ENCODE results near the gene CLNK.
"Not testable (repeated sequence)": the region's sequence is repeated elsewhere in the genome, so short reads cannot be mapped to it uniquely, and the experiment has no call there.

The CLNK gene

DNA sequence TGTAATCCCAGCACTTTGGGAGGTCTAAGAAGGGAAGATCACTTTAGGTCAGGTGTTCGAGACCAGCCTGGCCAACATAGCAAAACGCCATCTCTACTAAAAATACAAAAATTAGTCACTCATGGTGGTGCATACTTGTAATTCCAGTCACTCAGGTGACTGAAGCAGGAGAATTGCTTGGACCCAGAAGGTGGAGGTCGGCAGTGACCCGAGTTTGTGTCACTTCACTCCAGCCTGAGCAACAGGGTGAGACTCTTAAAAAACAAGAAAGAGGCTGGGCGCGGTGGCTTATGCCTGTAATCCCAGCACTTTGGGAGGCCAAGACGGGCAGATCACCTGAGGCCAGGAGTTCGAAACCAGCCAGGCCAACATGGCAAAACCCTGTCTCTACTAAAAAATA, 69.6 kb downstream of the CLNK start:
- in situ Hi-C loops (cut with MboI; ENCODE audit: low sequenced_read_pairs), result not testable (repeated sequence)

DNA sequence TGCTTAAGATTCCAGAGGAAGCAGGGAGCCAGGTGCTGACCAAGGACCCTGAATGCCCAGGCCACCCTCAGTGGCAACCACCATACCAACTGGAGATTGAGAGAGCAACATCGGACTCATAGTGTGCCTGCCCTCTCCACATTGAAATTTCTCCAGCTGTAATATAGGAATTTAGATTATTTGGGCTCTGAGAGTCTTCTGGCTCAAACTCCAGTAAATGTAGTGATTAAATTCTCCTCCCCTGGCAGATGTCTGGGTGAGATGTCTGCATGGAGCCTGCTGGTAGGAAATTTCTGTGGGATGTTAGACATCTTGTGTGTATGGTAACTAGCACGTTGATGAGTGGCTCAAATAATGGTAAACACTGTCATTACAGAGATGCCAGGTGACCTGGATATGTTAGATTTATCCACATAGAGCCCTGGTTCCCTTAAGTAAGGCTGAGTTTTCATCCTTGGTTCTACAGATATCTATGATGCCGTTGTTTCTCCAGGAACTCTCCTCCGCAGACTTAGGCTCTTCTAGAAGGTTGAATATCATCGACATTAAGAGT, 70.6 kb downstream of the CLNK start:
- in situ Hi-C loops (cut with MboI; ENCODE audit: low sequenced_read_pairs), result no loop called here

DNA sequence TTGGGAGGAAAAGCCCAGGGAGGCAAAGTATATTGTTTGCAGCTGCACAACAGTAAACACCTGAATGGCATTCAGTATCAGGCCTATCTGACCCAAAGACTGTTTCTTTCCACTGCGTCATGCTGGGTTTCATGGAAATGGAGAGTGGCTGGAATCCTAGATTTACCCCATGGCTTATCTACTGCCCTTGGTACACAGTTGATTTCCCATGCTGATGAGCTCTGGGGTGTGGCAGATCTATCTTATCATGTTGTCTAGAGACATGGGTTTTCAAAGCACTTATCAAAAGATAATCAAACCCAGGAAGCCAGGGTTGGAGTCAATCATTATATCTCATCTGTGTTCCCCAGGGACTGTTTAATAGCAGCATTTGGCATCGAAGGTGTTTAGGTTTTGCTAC, 72.1 kb downstream of the CLNK start:
- in situ Hi-C loops (cut with MboI; ENCODE audit: low sequenced_read_pairs), result no loop called here

DNA sequence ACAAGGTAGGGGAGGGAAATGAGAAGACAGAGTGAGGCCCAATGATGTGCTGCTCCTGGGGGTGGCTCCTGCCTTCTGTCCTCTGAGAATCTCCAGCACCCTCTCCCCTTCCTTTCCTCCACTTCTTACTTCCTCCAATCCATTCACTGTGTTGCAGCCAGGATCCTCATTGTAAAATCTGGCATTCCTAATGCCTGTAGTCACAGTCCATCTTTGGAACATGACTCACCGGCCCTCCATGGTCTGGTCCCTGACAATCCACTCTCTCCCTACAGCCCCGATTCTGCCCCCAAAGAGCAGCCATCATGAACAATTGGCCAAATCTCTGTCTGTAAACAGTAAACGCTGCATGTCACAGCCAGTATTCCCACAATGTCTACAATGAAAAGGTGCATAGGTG, 72.9 kb downstream of the CLNK start:
- in situ Hi-C loops (cut with MboI; ENCODE audit: low sequenced_read_pairs), result no loop called here

DNA sequence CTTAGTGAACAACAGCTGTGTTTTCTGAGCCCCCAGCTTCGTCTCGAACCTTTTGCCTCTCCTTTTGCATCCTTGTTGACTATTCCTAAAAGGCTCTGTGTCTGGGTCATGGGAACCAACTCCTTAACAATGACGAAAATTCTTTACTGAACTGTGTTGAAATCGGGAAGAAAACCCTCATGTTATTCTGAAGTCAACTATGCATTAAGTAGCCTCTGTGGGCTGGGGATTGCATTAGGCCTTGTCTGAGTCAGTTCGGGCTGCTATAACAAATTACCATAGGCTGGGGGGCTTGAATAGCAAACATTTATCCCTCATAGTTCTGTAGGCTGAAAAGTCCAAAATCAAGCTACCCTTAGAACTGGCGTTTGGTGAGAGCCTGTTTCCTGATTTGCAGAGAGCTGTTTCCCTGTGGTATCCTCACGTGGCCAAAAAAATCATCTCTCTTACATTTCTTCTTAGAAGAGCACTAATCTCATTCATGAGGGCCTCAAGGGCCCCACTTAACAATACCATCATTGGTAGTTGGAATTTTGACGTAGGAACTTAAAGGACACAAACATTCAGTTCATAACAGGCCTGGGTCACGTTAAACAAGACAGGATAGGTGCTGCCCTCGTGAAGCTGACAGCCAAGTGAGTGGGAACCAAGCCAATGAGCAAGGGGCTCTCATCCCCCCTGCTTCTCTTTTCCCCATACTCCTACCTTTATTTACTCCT, 75.9 kb downstream of the CLNK start:
- in situ Hi-C loops (cut with MboI; ENCODE audit: low sequenced_read_pairs), result no loop called here

DNA sequence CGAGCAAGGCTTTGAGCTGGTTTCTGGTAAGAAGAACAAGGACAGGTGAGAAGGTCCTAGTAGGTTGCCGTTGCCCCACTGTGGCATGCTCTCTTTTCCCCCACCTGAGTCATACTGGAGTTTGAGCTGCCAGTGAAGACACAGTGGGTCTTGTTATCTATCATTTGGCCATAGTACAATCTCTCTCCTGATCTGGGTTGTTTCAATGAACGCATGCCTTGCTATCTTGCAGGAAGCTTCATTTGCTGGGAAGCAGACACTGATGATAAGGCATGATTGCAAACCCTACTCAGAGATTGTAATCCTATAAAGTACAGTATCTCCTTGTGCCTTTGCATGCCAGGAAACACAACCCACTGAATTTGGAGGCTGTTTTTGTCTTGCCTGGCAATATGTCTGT, 77.4 kb downstream of the CLNK start:
- in situ Hi-C loops (cut with MboI; ENCODE audit: low sequenced_read_pairs), result no loop called here

DNA sequence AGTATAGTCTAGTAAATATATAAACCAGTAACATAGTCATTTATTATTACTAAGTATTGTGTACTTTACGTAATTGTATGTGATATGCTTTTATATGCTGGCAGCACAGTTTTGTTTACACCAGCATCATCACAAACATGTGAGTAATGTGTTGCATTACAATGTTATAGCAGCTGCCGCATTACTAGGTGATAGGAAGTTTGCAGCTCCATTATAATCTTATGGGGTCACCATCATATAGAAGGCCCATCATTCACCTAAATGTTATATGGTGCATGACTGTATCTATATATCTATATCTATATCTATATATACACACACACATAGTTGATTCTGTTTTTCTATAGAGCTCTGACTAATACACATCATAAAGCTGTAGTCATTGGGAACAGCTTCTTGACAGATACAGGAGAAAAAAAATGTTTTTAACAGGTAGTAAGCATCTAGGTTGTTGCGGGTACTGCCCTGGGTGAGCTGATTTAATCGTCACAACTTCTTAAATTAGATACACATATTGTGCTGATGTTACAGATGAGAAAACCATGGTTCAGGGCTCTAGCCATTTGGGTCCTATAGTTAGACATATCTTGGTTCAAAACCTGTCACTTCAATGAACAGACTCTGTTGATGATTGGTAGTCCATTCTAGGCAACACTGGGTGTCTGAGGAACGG, 77.9 kb downstream of the CLNK start:
- in situ Hi-C loops (cut with MboI; ENCODE audit: low sequenced_read_pairs), result no loop called here

DNA sequence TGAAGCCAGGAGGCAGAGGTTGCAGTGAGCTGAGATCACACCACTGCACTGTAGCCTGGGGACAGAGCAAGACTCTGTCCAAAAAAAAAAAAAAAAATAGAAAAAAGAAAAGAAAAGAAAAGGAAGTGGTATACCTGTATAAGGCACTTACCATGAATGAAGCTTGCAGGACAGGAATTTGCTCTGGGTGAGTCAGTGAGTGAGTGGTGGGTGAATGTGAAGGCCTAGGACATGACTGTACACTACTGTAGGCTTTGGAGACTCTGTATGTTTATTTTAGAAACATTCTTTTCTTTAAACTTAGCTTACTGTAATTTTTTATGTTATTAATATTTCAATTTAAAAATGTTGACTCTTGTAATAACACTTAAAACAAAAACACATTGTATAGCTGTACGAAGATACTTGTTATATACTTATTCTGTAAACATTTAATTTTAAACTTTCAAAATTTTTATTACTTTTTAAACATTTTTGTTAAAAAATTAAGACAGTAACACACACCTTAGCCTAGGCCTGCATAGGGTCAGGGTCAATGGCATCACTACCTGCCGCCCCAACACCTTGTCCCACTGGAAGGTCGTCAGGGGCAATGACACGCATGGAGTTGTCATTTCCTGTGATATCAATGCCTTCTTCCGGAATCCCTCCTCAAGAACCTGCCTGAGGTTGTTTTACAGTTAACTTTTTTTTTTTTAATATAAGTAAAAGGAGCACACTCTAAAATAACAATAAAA, 78.7 kb downstream of the CLNK start:
- in situ Hi-C loops (cut with MboI; ENCODE audit: low sequenced_read_pairs), result no loop called here

DNA sequence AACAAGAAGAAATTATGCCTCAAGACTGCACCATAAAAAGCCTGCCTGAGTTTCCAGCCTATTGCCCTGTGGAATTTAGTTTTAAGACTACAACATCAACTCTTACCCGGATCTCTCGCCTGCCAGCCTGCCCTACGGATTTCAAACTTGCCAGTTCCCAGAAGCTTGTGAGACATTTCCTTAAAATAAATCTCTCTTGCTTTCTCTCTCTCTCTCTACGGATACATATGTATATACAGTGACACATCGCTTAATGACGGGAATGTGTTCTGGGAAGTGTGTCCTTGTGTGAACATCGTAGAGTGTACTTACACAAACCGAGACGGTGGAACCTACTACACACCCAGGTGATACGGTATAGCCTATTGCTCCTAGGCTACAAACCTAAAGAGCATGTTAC, 79.5 kb downstream of the CLNK start:
- in situ Hi-C loops (cut with MboI; ENCODE audit: low sequenced_read_pairs), result no loop called here

DNA sequence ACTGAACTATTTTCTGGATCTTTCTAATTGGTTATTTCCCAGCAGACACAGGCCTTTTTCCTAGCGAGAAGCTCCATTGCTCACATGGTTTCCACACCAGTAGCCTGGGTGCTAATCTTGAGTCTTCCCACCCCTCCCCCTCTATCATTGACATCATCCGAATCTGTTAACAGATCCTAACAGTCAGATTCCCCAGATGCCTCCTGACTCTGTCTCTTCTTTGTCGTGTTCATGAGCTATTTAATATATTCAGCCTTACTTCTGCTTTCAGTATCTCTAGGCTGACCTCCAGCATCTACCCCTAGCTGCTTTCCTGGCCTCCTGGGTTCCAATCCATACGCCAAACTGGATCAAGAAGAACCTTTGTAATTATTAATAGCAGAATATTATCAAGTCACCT, 85.0 kb downstream of the CLNK start:
- in situ Hi-C loops (cut with MboI; ENCODE audit: low sequenced_read_pairs), result no loop called here

DNA sequence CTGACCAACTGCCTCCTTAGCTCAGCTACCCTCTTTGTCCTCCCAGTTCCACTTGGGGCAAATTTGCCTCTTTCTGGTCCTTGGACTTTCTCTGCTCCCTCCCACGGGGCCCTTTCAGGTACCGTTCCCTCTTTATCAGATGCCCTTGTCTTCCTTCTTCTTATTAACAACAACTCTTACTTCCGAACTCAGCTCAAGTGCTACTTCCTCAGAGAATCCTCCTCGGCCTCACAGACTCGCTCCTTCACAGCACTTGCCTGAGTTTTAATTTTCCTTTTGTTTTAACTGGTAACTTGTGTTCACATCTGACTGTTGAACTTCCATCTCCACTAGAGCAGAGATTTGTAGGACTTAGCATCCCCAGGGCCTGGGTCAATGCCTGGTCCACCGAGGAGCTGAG, 85.7 kb downstream of the CLNK start:
- in situ Hi-C loops (cut with MboI; ENCODE audit: low sequenced_read_pairs), result no loop called here

DNA sequence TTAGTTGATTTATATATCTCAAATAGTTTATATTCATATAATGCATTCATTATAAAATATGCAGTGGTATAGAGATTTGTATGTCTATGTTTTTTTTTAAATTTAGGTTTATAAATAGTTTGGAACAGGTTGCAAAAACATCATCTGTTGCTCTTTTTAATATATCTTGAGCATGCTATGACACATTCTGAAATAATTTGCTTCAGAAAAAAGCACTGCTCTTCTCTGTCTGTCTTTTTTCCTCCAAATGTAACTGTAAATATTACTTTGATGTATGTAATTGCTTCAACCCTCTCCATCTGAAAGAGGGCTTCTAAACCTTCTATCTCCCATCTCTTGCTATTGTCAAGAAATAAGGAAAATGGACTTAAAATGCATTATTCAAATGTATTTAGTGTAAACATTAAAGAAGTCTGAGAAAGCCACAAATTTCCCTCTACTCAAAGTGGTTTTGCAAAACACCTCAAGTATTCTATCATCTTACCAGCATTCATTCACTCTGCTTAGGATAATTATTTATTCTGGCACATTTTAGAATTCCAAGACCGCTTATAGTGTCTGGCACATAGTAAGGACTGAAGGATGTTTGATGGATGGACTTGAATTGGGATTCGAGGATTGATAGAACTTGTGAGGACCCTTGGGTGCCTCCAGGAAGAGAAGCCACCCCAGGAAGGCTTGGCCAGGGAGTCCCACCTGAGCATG, 87.8 kb downstream of the CLNK start:
- in situ Hi-C loops (cut with MboI; ENCODE audit: low sequenced_read_pairs), result no loop called here

DNA sequence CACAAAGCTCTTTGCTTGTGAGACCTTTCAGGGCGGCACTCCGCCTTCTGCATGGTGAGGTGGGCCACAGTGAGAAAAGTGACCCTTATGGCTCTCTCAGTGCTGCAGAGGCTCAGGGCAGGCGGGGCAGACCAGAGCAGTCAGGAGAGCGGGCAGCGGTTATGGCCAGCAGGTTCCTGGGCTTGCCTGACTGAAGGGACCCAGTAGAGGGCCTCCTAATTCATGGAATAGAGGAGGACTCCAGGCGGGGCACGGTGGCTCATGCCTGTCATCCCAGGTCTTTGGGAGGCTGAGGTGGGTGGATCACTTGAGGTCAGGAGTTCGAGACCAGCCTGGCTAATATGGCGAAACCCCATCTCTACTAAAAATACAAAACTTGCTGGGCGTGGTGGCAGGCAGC, 91.4 kb downstream of the CLNK start:
- in situ Hi-C loops (cut with MboI; ENCODE audit: low sequenced_read_pairs), result no loop called here

DNA sequence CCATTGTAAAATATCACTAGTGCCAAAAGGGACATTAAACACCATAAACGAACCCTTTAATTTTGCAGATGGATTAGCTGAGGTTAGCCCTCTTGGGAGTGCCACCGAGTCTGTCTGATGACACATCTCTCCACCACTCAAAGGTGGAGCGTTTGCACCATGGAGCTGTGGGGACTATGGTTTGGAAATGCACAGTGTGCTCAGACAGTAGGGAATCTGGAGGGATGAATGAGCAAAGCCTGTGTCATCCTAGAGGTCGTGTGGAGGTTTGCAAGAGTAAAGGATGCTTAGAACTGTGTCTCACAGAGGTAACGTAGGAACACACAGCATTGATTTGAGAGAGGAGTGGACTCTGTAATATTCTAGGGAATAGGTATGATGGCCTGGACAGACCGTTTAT, 93.7 kb downstream of the CLNK start:
- in situ Hi-C loops (cut with MboI; ENCODE audit: low sequenced_read_pairs), result no loop called here

DNA sequence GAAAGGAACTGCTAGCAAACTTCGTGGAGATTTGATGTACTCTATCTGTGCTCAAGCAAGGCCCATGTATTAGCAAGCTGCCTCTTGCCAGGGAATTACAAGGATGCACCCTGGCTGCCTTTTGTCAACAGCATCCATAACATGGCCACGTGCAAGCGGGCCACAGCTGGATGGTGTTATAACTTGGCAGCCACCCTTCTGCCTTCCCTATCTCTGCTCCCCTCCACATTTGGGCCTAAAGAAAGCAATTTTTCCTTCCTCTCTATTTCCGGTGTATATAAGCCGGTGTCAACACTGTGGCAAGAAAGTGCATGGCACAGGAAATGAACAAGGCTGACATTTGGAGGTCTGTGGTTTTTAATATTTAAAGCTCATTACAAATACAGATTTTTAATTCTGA, 94.8 kb downstream of the CLNK start:
- in situ Hi-C loops (cut with MboI; ENCODE audit: low sequenced_read_pairs), result no loop called here

DNA sequence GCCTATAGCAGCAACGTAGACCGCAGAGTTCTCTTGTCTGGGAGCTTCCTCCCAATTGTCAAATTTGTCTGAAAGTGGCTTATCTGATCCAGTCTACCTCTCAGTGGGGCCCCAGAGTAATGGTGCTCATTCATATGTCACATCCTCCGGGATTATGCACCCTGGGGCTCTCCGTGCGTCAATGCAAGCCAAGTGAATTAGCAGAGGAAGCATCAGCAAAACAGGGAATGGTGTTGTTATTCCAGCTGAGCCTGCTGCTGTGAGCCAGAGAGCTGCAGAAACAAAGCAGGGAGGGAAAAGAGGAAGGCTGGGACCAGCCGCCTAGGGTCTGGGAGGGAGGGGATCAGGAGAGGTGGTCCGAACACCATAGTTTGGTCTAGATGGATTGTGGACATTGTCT, 95.2 kb downstream of the CLNK start:
- in situ Hi-C loops (cut with MboI; ENCODE audit: low sequenced_read_pairs), result no loop called here

DNA sequence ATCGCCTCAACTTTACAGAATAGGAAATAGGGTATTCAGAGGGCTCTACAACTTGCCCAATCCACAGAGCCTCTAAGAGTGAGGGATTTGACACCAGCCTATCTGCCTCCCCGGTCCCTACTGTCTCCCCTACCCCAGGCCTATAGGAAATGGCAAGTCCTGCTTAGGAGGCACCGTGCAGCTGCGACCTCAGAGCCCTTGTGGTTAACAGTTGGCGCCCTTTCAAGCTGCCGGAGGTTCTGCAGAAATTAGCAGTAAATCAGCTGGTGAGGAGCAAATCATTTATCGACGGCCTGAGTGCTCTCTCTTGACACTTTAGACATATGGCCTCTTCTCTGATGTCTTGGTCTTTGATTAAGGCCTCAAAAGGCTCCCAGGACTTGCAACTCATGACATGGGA, 96.9 kb downstream of the CLNK start:
- in situ Hi-C loops (cut with MboI; ENCODE audit: low sequenced_read_pairs), result no loop called here

DNA sequence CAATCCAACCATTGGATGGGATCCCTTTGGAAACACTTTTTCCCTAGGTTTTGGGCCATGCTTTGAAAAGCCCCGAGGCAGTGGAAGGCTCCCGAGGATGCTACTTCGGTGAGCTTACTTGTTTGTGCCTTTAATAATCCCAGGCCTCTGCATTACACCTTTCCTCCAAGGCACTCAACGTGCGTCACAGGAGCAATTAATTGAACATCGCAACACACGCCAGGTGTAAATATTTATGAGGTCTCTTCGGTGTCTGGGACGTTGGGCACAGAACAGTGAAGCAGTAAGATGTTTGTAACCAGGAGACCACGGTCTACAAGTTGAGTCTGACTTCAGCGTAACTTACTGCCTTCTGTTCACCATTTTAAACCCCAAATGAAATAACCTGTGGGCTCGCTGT, 97.3 kb downstream of the CLNK start:
- in situ Hi-C loops (cut with MboI; ENCODE audit: low sequenced_read_pairs), result no loop called here

DNA sequence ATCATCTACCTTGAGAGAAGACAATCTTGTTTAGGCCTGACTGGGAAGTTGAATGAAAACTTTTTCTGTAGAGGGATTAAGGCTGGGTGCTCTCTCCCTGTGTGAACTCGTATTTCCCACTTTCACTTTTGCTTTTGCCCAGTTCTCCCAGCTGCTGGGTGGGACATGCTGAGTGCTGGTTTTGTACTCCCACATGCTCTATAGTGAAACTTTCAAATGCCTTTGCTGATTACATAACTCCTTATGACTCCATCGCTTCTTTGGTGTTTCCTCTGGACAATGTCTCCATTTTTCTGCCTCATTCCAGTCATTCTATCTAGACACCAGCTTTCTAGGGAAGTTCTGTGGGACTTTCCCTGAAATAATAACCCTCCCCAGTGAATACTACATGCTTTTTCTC, 100.5 kb downstream of the CLNK start:
- in situ Hi-C loops (cut with MboI; ENCODE audit: low sequenced_read_pairs), result no loop called here

DNA sequence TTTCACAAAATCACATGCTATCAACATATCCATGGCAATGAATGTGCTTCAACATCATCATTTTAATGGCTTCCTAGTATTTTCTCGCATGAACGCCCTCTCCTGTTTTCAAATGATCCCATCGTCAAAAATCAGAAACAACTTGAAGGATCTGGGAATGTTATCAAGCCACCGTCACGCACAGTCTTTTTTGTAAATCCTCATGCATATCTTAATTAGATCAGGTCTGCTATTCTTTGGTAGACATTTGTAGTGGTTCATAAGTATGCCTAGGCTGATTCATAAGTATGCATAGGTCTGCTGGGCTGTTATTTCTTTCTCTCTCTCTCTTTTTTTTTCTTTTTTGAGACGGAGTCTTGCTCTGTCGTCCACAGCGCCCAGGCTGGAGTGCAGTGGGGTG, 101.6 kb downstream of the CLNK start:
- in situ Hi-C loops (cut with MboI; ENCODE audit: low sequenced_read_pairs), result no loop called here

DNA sequence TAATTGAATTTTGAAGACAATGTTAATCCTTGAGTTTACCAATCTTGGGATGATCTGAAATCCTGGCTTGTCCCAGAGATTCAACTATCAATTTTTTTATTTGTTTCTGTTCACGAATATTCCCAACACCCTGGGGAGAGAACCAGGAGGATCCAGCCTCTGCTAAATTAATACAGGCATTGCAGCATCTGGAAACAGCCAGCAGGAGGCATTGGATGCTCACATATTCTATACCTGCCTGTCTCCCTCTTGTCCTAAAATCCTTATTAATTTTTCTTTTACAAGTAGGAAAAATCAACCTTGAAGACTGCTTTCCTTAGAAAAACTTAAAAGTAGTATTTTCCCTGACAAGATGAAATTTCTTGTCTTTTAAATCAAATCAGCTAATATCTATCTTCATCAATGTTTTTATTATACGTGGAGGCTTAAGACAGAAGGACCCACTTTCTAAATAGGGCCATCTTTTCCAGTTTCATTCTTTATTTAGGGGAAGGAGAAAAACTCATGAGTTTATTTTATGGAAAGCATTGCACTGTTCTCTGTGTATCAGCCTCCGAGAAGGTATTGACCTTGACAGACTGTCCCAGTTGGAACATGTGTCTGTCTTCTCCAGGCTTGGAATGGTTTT, 102.4 kb downstream of the CLNK start:
- in situ Hi-C loops (cut with MboI; ENCODE audit: low sequenced_read_pairs), result no loop called here
